GM23338 (cell line): ENCODE results near the gene SUPT6H. TPM values are rescaled to one million over a fixed set of nuclear protein-coding genes. Genes with fewer than 3 reads are reported as not detected.

Experiments used
- ATAC-seq: fragments of 200-7000 bp; cut with Tn5 transposase; 3 replicates; pipeline ENCODE4 v1.9.1; 2020
- DNase-seq: peaks from one replicate; pipeline ENCODE4 v3.0.0-alpha.2; 2015; ENCODE audit warnings: low spot score
- H2AFZ ChIP-seq: fragments of 200-600 bp; sonication (generic); 2 replicates; pipeline ENCODE4 v1.8.0; 2016; ENCODE audit warnings: antibody characterized with exemption, mild to moderate bottlenecking, moderate library complexity
- H3F3A ChIP-seq: fragments of 200-600 bp; sonication (generic); replicated peaks from 2 replicates; pipeline ENCODE4 v1.8.0; 2017; ENCODE audit warnings: antibody characterized with exemption, mixed run types, low read depth
- H3K27ac ChIP-seq: fragments of 200-600 bp; sonication (generic); 2 replicates; pipeline ENCODE4 v1.6.1; 2016; ENCODE audit warnings: low read depth
- H3K27me3 ChIP-seq: fragments of 200-600 bp; sonication (generic); 2 replicates; pipeline ENCODE4 v1.8.0; 2016; ENCODE audit warnings: mild to moderate bottlenecking, mixed run types, moderate library complexity; ENCODE audit not compliant: insufficient read depth
- H3K36me3 ChIP-seq: fragments of 200-600 bp; sonication (generic); 2 replicates; pipeline ENCODE4 v1.8.0; 2016; ENCODE audit warnings: mild to moderate bottlenecking; ENCODE audit not compliant: insufficient read depth
- H3K4me1 ChIP-seq: fragments of 200-600 bp; sonication (generic); 2 replicates; pipeline ENCODE4 v1.8.0; 2016; ENCODE audit warnings: mild to moderate bottlenecking, moderate library complexity; ENCODE audit not compliant: insufficient read depth
- H3K4me2 ChIP-seq: fragments of 200-600 bp; sonication (generic); 2 replicates; pipeline ENCODE4 v1.7.1; 2017; ENCODE audit warnings: mixed run types
- H3K4me3 ChIP-seq: fragments of 200-600 bp; sonication (generic); 2 replicates; pipeline ENCODE4 v1.6.1; 2016; ENCODE audit warnings: mixed run types
- H3K79me2 ChIP-seq: fragments of 200-600 bp; sonication (generic); replicated peaks from 2 replicates; pipeline ENCODE4 v1.8.0; 2017; ENCODE audit warnings: mild to moderate bottlenecking; ENCODE audit not compliant: insufficient read depth
- H3K9me2 ChIP-seq: fragments of 200-600 bp; sonication (generic); 2 replicates; pipeline ENCODE4 v1.8.0; 2017; ENCODE audit not compliant: insufficient read depth
- H4K20me1 ChIP-seq: fragments of 200-600 bp; sonication (generic); replicated peaks from 2 replicates; pipeline ENCODE4 v1.8.0; 2017; ENCODE audit warnings: mild to moderate bottlenecking; ENCODE audit not compliant: insufficient read depth
- H3K27ac Mint-ChIP-seq: 2 replicates; pipeline ENCODE4 v1.8.0; 2020; ENCODE audit warnings: inconsistent platforms, mild to moderate bottlenecking, moderate library complexity, mixed read lengths
- H3K27me3 Mint-ChIP-seq: 3 replicates; pipeline ENCODE4 v1.8.0; 2022; ENCODE audit warnings: low read depth, mild to moderate bottlenecking, moderate library complexity, mixed read lengths, inconsistent platforms; ENCODE audit not compliant: insufficient read depth, poor library complexity
- H3K36me3 Mint-ChIP-seq: 3 replicates; pipeline ENCODE4 v1.8.0; 2021; ENCODE audit warnings: low read depth, mild to moderate bottlenecking, inconsistent platforms, moderate library complexity, mixed read lengths
- H3K4me1 Mint-ChIP-seq: 3 replicates; pipeline ENCODE4 v1.8.0; 2020; ENCODE audit warnings: mild to moderate bottlenecking, inconsistent platforms, mixed read lengths
- H3K4me3 Mint-ChIP-seq: 3 replicates; pipeline ENCODE4 v1.8.0; 2021; ENCODE audit warnings: moderate library complexity, mild to moderate bottlenecking, inconsistent platforms, mixed read lengths
- H3K9me3 Mint-ChIP-seq: 3 replicates; pipeline ENCODE4 v1.8.0; 2020; ENCODE audit warnings: moderate library complexity, mild to moderate bottlenecking, inconsistent platforms, mixed read lengths
- CREB1 ChIP-seq: fragments of 250-450 bp; sonication (Bioruptor Pico); IDR thresholded peaks from 2 replicates; pipeline ENCODE4 v1.5.0; 2020; ENCODE audit warnings: low read depth, mild to moderate bottlenecking, moderate library complexity
- EZH2 ChIP-seq: fragments of 200-600 bp; sonication (generic); IDR thresholded peaks from one replicate; pipeline ENCODE4 v1.8.0; 2017; ENCODE audit warnings: antibody characterized with exemption, mild to moderate bottlenecking, low read depth; ENCODE audit not compliant: unreplicated experiment
- EZH2phosphoT487 ChIP-seq: fragments of 200-600 bp; sonication (generic); IDR thresholded peaks from one replicate; pipeline ENCODE4 v1.8.1; 2018; ENCODE audit warnings: antibody characterized with exemption; ENCODE audit not compliant: unreplicated experiment
- JUNB ChIP-seq: IDR thresholded peaks from one replicate; pipeline ENCODE4 v1.6.1; 2016; ENCODE audit warnings: antibody characterized with exemption; ENCODE audit not compliant: unreplicated experiment
- STAT1 ChIP-seq: IDR thresholded peaks from one replicate; pipeline ENCODE4 v1.6.1; 2016; ENCODE audit warnings: antibody characterized with exemption; ENCODE audit not compliant: unreplicated experiment
- ZNF114 ChIP-seq: fragments of 250-450 bp; sonication (Bioruptor Pico); IDR thresholded peaks from 2 replicates; pipeline ENCODE4 v1.5.0; 2020; ENCODE audit warnings: mild to moderate bottlenecking, moderate library complexity
- ZNF331 ChIP-seq: fragments of 250-450 bp; sonication (Bioruptor Pico); IDR thresholded peaks from 2 replicates; pipeline ENCODE4 v1.5.0; 2020; ENCODE audit warnings: low read depth, mild to moderate bottlenecking, moderate library complexity
- polyA plus RNA-seq: library from polyadenylated mRNA; unstranded; fragments of >200 nt; fragmentation: Nextera tagmentation; extraction: Ambion mirVana; gene quantifications from 2 replicates; pipeline ENCODE4 v1.2.1, GENCODE V29; 2016
- total RNA-seq: library from RNA; depleted of rRNA; stranded (reverse); fragments of >200 nt; shearing (Covaris generic); gene quantifications from 2 replicates; pipeline ENCODE4 v1.2.3, GENCODE V29; 2014
- TF ChIP-seq, protein P1 (sequence below): IDR thresholded peaks from 2 replicates; pipeline ENCODE4 v1.6.1; 2016; ENCODE audit warnings: antibody characterized with exemption
- TF ChIP-seq, protein P2 (sequence below), 2 experiments: fragments of 200-600 bp in 1 of 2; sonication (generic) in 1 of 2; conservative IDR thresholded peaks; 2 replicates each; pipeline versions ENCODE4 v1.5.1 to v1.6.1; 2016 to 2017; ENCODE audit warnings: antibody characterized with exemption in 2 of 2, low read depth in 2 of 2, mild to moderate bottlenecking in 2 of 2, moderate library complexity in 1 of 2
- TF ChIP-seq, protein P3 (sequence below): fragments of 250-450 bp; sonication (Bioruptor Pico); IDR thresholded peaks from 2 replicates; pipeline ENCODE4 v1.5.0; 2020; ENCODE audit warnings: mild to moderate bottlenecking, moderate library complexity

SUPT6H gene
- total and polyA plus RNA-seq, 2 experiments from 2014 or later = 17.8 to 70.7 TPM

DNA sequence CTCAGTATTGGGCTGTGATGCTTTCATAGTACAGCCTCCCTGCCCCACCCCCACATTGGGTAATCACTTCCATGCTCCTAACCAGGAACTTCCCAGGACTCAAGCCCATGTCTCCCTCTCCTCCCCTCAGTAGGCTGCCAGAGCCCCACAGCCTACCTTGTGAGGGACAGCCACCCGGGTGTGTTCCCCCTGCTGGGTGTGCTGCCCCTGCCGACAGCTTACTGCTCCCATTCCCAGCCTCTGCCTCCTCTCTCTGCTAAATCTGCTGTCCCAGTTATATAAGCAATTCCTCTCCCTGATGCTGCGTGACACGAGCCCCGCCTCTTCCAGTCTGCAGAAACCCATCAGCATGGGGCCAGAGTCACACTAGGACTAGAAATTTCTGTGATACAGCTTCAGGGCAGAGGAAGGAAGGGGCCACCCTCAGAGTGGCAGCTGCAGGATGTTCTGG is 48.0 kb upstream of the SUPT6H start, which contains the start of gene RSKR (continued):
- no peak for TF ChIP-seq EZH2
- TF ChIP-seq EZH2phosphoT487 = no peak
- no peak for TF ChIP-seq CREB1 (CRISPR knock-in tag)
- TF ChIP-seq, protein P1, sequence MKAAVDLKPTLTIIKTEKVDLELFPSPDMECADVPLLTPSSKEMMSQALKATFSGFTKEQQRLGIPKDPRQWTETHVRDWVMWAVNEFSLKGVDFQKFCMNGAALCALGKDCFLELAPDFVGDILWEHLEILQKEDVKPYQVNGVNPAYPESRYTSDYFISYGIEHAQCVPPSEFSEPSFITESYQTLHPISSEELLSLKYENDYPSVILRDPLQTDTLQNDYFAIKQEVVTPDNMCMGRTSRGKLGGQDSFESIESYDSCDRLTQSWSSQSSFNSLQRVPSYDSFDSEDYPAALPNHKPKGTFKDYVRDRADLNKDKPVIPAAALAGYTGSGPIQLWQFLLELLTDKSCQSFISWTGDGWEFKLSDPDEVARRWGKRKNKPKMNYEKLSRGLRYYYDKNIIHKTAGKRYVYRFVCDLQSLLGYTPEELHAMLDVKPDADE = no peak
- no peak for TF ChIP-seq JUNB
- no peak for TF ChIP-seq ZNF331 (CRISPR knock-in tag)
- TF ChIP-seq, protein P2, sequence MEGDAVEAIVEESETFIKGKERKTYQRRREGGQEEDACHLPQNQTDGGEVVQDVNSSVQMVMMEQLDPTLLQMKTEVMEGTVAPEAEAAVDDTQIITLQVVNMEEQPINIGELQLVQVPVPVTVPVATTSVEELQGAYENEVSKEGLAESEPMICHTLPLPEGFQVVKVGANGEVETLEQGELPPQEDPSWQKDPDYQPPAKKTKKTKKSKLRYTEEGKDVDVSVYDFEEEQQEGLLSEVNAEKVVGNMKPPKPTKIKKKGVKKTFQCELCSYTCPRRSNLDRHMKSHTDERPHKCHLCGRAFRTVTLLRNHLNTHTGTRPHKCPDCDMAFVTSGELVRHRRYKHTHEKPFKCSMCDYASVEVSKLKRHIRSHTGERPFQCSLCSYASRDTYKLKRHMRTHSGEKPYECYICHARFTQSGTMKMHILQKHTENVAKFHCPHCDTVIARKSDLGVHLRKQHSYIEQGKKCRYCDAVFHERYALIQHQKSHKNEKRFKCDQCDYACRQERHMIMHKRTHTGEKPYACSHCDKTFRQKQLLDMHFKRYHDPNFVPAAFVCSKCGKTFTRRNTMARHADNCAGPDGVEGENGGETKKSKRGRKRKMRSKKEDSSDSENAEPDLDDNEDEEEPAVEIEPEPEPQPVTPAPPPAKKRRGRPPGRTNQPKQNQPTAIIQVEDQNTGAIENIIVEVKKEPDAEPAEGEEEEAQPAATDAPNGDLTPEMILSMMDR (conservative IDR thresholded peaks at IDR 0.05; ENCODE audit: low read depth in 2 of 2) = no peak

DNA sequence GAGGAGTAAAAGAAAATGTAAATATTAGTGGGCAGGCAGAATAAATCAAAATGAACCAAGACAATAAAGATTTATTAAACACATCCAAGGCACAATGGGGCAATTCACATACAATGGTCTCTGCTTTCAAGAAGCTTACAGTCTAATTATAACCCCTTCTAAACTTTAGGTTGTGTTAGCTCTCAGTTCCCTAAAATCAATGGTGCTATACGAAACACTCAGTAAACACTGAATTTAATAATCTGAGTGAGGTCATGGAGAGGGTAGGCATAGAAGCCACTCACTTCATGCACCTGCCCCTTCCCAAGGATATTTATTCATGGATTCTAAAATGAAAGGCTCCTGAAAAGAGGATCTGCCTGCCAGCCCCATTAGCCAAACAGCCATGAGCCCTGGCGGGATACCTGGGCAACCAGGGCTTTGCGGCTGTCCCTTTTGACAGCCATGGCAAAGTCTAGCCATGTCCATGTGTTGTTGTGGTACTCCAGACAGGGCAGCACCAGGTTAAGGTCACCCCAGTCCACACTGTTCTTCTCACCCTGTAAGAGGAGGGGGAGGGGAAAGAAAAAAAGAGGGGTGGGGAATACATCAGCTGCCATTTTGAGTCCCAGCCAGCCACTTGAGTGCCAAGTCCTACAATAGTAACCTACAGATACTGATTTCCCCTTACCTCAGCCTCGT is 46.6 kb upstream of the SUPT6H start:
- H3K4me3 ChIP-seq = no peak overlapping the region
- no peaks in the 10 kb centered on the region for H3K9me3 Mint-ChIP-seq
- no peaks in the 10 kb centered on the region for H3K9me2 ChIP-seq
- H3K4me2 ChIP-seq = no peak overlapping the region
- H3K4me1 ChIP-seq = no peaks in the 10 kb centered on the region
- H3K27ac ChIP-seq = no peak overlapping the region
- peaks cover 66% of the 10 kb centered on the region for H3K36me3 ChIP-seq
- H3K4me1 Mint-ChIP-seq = no peaks in the 10 kb centered on the region
- no peaks in the 10 kb centered on the region for H3K79me2 ChIP-seq
- peaks cover 8% of the 10 kb centered on the region for H3F3A ChIP-seq
- H2AFZ ChIP-seq = no peak overlapping the region
- DNase-seq (no peak), ATAC-seq (no peak)
- no peak overlapping the region for H3K4me3 Mint-ChIP-seq
- H3K27me3 ChIP-seq = no peaks in the 10 kb centered on the region
- no peak overlapping the region for H3K27ac Mint-ChIP-seq
- H4K20me1 ChIP-seq = peaks cover 47% of the 10 kb centered on the region
- no peaks in the 10 kb centered on the region for H3K27me3 Mint-ChIP-seq
- peaks cover 93% of the 10 kb centered on the region for H3K36me3 Mint-ChIP-seq
- TF ChIP-seq EZH2 = no peak
- TF ChIP-seq, protein P3, sequence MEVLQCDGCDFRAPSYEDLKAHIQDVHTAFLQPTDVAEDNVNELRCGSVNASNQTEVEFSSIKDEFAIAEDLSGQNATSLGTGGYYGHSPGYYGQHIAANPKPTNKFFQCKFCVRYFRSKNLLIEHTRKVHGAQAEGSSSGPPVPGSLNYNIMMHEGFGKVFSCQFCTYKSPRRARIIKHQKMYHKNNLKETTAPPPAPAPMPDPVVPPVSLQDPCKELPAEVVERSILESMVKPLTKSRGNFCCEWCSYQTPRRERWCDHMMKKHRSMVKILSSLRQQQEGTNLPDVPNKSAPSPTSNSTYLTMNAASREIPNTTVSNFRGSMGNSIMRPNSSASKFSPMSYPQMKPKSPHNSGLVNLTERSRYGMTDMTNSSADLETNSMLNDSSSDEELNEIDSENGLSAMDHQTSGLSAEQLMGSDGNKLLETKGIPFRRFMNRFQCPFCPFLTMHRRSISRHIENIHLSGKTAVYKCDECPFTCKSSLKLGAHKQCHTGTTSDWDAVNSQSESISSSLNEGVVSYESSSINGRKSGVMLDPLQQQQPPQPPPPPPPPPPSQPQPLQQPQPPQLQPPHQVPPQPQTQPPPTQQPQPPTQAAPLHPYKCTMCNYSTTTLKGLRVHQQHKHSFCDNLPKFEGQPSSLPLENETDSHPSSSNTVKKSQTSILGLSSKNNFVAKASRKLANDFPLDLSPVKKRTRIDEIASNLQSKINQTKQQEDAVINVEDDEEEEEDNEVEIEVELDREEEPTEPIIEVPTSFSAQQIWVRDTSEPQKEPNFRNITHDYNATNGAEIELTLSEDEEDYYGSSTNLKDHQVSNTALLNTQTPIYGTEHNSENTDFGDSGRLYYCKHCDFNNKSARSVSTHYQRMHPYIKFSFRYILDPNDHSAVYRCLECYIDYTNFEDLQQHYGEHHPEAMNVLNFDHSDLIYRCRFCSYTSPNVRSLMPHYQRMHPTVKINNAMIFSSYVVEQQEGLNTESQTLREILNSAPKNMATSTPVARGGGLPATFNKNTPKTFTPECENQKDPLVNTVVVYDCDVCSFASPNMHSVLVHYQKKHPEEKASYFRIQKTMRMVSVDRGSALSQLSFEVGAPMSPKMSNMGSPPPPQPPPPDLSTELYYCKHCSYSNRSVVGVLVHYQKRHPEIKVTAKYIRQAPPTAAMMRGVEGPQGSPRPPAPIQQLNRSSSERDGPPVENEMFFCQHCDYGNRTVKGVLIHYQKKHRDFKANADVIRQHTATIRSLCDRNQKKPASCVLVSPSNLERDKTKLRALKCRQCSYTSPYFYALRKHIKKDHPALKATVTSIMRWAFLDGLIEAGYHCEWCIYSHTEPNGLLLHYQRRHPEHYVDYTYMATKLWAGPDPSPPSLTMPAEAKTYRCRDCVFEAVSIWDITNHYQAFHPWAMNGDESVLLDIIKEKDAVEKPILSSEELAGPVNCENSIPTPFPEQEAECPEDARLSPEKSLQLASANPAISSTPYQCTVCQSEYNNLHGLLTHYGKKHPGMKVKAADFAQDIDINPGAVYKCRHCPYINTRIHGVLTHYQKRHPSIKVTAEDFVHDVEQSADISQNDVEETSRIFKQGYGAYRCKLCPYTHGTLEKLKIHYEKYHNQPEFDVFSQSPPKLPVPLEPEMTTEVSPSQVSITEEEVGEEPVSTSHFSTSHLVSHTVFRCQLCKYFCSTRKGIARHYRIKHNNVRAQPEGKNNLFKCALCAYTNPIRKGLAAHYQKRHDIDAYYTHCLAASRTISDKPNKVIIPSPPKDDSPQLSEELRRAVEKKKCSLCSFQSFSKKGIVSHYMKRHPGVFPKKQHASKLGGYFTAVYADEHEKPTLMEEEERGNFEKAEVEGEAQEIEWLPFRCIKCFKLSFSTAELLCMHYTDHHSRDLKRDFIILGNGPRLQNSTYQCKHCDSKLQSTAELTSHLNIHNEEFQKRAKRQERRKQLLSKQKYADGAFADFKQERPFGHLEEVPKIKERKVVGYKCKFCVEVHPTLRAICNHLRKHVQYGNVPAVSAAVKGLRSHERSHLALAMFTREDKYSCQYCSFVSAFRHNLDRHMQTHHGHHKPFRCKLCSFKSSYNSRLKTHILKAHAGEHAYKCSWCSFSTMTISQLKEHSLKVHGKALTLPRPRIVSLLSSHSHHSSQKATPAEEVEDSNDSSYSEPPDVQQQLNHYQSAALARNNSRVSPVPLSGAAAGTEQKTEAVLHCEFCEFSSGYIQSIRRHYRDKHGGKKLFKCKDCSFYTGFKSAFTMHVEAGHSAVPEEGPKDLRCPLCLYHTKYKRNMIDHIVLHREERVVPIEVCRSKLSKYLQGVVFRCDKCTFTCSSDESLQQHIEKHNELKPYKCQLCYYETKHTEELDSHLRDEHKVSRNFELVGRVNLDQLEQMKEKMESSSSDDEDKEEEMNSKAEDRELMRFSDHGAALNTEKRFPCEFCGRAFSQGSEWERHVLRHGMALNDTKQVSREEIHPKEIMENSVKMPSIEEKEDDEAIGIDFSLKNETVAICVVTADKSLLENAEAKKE = no peak
- no peak for TF ChIP-seq STAT1
- TF ChIP-seq ZNF114 (CRISPR knock-in tag) = no peak
- TF ChIP-seq EZH2phosphoT487 = no peak
- TF ChIP-seq ZNF331 (CRISPR knock-in tag) = no peak
- TF ChIP-seq, protein P2 (conservative IDR thresholded peaks at IDR 0.05; ENCODE audit: low read depth in 2 of 2) = no peak
